H1 (cell line): ENCODE data around the gene ITPR3.

Source experiments
- CEBPB ChIP-seq: IDR thresholded peaks from 2 replicates; pipeline ENCODE4 v1.6.1; 2012; ENCODE audit warnings: low read depth, low read length
- EP300 ChIP-seq, 2 experiments: IDR thresholded peaks; 1 replicate in 1 of 2; 2 replicates in 1 of 2; pipeline ENCODE4 v1.6.1; 2011 to 2012; ENCODE audit warnings: low read depth in 2 of 2, low read length in 2 of 2, mild to moderate bottlenecking in 2 of 2, borderline replicate concordance in 1 of 2, inconsistent platforms in 1 of 2, moderate library complexity in 1 of 2
- NRF1 ChIP-seq: IDR thresholded peaks from 2 replicates; pipeline ENCODE4 v1.6.1; 2011; ENCODE audit warnings: mild to moderate bottlenecking, low read depth, low read length, improper control_type of control experiment
- POLR2A ChIP-seq, 2 experiments: IDR thresholded peaks; 1 replicate in 1 of 2; 2 replicates in 1 of 2; pipeline ENCODE4 v1.6.1; 2011; ENCODE audit warnings: low read depth in 2 of 2, low read length in 2 of 2, mild to moderate bottlenecking in 2 of 2; ENCODE audit errors: control extremely low read depth in 1 of 2
- POLR2AphosphoS5 ChIP-seq: IDR thresholded peaks from 2 replicates; pipeline ENCODE4 v1.6.1; 2011; ENCODE audit warnings: low read depth, low read length
- RBBP5 ChIP-seq: IDR thresholded peaks from 2 replicates; pipeline ENCODE4 v1.7.1; 2012; ENCODE audit warnings: low read depth, mild to moderate bottlenecking, inconsistent platforms, low read length, moderate library complexity, borderline replicate concordance
- RFX5 ChIP-seq: IDR thresholded peaks from 2 replicates; pipeline ENCODE4 v1.6.1; 2011; ENCODE audit warnings: low read depth, low read length, improper control_type of control experiment, borderline replicate concordance
- TF ChIP-seq, protein P1 (sequence below), 3 experiments: IDR thresholded peaks; 1 replicate in 2 of 3; 2 replicates in 1 of 3; pipeline versions ENCODE4 v1.5.1 to v1.6.1; 2011; ENCODE audit warnings: low read length in 3 of 3, mild to moderate bottlenecking in 3 of 3, inconsistent platforms in 2 of 3, low read depth in 1 of 3, moderate library complexity in 1 of 3; ENCODE audit not compliant: insufficient read depth in 1 of 3; ENCODE audit errors: control extremely low read depth in 1 of 3
- TF ChIP-seq, protein P2 (sequence below): IDR thresholded peaks from 2 replicates; pipeline ENCODE4 v1.6.1; 2011; ENCODE audit warnings: low read depth, mild to moderate bottlenecking, low read length; ENCODE audit not compliant: insufficient read depth

DNA sequence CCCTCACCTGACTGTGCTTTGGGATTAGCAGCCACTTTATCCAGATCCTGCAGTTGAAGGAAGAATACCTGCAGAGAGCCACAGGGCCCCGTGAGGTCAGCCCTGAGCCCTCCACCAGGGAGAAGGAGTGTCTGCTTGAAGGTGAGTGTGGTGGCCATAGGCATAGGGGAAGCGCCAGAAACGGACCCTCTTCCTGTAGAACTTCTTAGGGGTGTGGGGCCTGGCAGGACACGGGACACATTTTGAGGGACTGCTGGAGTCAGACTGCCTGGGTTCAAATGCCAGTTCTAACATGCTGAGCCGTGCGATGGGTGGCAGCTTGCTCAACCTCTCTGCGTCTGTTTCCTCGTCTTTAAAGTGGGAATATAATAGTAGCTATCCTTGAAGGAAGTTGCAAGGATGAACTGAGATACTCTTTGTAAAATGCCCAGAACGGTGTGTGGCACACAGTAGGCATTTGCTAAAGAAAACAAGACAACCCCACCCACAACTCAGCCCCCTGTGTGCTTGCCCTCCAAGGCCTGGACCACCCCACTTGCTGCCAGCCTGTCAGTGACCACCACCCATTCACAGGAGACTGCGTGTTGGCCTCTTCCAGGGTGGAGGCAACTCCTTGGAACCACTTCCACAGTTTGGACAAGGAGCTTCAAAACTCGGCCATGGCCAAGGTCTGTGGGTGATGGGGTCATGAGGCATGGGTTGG is 36.3 kb upstream of the ITPR3 start:
- TF ChIP-seq POLR2AphosphoS5 (no peak), POLR2A (IDR thresholded peaks at IDR 0.05; ENCODE audit: control extremely low read depth in 1 of 2, low read depth in 2 of 2, low read length in 2 of 2) (no peak), CEBPB (no peak), EP300 (IDR thresholded peaks at IDR 0.05; ENCODE audit: borderline replicate concordance in 1 of 2, low read depth in 2 of 2, low read length in 2 of 2) (no peak), RFX5 (no peak), RBBP5 (no peak), NRF1 (no peak)
- TF ChIP-seq, protein P1, sequence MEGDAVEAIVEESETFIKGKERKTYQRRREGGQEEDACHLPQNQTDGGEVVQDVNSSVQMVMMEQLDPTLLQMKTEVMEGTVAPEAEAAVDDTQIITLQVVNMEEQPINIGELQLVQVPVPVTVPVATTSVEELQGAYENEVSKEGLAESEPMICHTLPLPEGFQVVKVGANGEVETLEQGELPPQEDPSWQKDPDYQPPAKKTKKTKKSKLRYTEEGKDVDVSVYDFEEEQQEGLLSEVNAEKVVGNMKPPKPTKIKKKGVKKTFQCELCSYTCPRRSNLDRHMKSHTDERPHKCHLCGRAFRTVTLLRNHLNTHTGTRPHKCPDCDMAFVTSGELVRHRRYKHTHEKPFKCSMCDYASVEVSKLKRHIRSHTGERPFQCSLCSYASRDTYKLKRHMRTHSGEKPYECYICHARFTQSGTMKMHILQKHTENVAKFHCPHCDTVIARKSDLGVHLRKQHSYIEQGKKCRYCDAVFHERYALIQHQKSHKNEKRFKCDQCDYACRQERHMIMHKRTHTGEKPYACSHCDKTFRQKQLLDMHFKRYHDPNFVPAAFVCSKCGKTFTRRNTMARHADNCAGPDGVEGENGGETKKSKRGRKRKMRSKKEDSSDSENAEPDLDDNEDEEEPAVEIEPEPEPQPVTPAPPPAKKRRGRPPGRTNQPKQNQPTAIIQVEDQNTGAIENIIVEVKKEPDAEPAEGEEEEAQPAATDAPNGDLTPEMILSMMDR (IDR thresholded peaks at IDR 0.05; ENCODE audit: control extremely low read depth in 1 of 3, insufficient read depth in 1 of 3, low read depth in 1 of 3, low read length in 3 of 3): no peak
- TF ChIP-seq, protein P2, sequence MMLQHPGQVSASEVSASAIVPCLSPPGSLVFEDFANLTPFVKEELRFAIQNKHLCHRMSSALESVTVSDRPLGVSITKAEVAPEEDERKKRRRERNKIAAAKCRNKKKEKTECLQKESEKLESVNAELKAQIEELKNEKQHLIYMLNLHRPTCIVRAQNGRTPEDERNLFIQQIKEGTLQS: no peak
